ENCODE measurements around the gene SNAPC1.

The SNAPC1 gene

DNA sequence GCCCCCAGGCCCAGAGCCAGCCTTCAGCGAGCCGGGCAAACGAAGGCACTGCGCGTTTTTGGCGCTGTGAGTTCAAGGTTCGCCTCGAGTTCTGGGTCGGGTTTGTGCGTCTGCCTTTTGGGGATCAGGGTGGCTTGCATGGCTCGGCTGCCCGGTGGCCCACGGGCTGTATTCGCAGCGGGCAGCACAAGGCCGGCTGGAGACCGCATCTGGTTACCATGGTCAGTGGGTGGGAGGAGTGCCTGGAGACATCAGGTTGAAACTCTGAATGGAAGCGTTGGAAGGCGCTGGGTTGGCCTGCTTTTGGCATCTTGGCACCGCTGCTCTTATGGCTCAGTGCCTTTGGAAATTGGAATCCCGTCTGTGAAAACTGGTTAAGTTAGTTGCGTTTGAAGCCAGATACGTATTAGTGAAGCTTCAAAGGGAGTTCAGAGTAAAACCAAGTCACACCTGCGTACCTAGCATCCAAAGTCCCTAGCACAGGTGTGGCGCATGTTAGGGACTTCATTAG is 50.9 kb downstream of the SNAPC1 start:
- no peak for DNase-seq

DNA sequence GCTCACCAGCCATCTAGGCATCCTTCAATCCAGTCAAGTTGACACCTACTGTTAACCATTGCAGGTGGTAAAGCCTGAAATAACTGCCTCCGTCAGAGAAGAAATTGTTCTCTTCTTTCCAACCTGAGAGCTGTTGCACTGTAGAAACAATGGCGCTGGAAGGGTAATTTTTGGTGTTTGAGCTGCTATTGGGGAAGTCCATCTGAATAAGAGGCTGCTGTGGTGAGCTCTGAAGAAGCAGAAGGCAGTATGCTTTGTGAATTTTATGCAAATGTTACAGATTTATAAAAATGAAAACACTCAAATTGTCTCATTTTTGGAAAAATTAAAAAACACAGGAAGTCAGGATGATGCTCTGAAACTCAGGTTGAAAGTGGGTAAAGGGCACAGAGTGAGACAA is 60.2 kb downstream of the SNAPC1 start:
- no peak for DNase-seq

DNA sequence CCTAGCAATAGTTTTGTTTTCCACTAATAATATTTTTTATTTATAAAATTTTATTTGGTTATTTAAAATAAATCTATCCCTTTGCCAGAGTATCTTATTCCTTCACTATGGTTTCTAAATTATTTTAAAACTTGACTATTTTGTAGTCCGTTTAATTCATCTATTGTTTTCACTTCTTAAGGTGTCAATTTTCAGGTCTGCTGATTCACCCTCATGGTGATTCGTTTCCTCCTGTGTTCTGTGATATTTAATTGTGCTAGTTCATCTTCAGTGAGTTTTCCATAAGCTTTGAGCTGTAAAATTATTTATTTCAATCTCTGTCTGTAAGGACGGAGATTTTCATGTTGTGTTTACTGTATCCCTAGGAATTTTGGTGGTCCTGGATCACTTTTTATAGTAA is 70.6 kb downstream of the SNAPC1 start:
- no peak for DNase-seq

DNA sequence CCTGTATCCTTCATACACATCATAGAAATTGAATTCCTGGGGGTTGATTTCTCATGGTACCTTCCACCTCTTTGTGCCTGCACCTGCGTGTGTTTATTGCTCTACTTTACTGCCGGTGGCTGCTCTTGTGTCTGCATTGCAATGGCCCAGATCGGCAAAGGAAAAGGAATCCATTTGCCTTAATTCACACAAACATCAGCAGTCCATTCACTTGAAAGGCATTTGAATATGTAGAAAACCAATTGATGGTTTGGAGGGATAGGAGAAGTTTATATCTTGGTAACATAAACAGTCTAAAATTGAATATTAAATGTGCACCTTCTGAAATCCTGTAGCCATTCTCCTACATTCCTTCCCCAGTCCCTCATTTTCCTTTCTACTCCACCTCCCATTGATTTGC is 74.0 kb downstream of the SNAPC1 start:
- DNase-seq, result no peak

DNA sequence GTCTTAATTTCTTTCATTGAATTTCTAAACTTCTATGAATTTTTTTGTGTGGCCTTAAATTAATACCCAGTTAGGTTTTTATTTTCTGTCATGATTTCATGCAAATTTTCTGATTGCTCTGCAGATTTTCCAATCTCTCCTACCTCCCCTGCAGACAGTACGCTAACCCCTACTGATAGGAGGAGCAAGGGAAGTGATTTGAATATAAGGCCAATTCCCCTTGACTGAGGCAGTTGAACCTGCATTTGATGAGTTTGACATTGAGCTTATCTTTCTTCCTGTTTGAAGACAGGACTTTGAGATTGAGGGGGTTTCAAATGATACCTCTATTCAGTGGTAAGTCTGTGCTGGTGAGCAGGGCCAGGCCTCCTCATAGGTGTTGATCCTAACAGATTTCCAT is 74.6 kb downstream of the SNAPC1 start:
- no peak for DNase-seq

- peak; percentile 67 for DNase-seq
Measured at GRCh38 chr14:61837336-61838229, 75.4 kb downstream of the SNAPC1 start.

DNA sequence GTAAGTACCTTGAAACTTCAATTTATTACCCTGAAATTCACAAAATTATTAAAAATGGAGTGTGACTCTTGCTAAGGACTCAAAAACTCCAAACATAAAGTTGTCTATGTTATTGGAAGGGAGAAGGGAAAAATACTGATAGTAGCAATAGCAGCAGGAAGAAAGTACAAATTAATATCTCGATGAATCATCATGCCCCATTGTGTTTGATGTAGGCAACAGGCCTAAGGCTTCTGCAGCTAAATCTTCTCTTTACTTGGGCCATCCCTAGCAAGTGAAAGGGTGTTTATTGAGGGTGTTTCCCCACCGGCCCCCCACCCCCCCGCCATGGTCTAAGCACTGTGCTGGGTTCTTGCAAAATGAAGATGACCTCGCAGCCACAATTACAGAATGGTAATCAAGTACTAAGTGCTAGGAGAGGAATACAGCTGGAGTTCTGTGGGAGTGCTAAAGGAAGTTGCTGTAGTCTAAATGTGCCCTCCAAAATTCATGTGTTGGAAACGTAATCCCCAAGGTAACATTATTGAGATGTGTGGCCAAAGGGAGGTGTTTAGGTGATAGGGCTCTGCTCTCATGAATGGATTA is 76.5 kb downstream of the SNAPC1 start:
- no peak for DNase-seq

DNA sequence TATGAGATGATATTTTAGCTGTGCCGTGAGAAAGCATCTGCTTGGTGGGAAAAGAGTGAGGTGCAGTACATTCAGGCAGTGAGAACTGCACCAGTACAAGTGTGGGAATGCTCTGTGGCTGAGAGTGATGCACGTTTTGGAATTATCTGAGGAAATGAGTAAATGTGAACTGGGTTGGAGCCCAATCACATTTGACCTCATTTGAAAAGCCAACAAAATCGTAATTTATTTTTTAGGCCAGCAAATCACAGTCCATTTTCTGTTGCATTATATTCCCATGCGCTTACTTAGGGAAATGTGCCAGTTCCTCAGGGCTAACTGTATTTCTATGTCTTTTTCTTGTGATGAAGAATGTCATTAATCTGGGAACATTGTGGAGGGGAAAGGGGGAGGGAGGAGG is 77.3 kb downstream of the SNAPC1 start:
- no peak for DNase-seq

DNA sequence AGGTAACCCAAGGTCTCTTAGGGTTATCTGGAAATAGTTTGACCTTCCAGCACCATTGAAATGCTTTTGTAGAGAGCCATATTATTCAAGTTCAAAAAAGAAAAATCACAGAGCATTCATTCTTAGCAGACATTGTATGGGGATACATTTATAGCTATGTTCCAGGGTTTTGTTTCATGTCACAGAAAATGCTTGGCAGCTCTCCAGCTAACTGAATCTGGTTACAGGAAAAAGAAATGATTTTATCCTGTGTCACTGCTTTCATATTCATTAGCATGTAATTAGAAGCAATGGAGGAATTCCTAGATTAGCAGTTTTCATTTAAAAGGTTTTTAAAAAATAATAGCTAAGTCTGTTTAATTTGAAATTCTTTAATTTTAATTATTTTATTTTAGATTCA is 78.9 kb downstream of the SNAPC1 start:
- peak; percentile 3 for DNase-seq

All from RPMI8226 (cell line).